Measurements from ENCODE around the gene KRI1.
A peak's percentile ranks its signal among the peaks of the same experiment; 100 is the strongest.

The KRI1 gene

DNA sequence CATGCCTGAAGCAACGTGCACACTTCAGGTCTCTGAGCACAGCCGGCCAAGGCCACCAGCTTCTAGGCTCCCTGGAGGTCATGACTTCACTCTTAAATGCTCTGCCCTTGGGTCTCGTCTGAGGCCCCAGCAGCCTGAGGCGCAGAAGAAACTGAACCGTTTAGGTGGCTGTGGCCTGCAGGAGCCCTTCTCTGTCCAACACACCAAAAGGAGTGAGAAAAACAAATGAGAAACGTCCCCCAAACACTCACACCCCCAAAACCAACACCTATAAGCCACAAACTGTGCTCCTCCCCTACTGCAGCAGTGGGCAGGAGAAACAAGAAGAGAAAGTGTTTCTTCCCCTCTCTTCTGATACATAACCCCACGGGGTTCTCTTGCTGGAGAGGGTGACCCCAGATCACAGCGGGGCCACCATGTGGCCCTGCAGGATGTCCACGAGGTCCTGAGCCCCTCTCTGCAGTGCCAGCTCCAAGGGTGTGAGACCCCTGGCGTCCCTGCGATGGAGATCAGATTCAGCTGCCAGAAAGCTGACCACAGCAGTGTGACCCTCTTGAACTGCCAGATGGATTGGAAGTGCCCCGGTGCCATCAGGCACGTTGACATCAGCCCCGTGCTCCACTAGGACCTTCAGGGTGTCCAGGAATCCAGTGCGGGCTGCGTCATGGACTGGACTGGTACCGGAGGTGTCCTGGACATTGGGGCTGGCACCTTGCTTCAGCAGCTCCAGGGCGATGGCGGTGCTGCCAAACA lies 1.0 kb upstream of the KRI1 start:
- Histone ChIP-seq H3K36me3 (ENCODE audit: insufficient read depth, low read length) (peaks cover 15% of the 10 kb centered on the region), H3K9me3 (ENCODE audit: low read length) (no peaks in the 10 kb centered on the region), H3K79me2 (ENCODE audit: insufficient read depth, low read length) (peaks cover 10% of the 10 kb centered on the region), H3K4me3 (ENCODE audit: low read depth, low read length, poor library complexity, severe bottlenecking) (peak overlapping the region; percentile 13), H3K9ac (ENCODE audit: low read length) (peak overlapping the region; percentile 24; the same call in 1 of the 2 replicates), H3F3A (ENCODE audit: insufficient read depth, low read length) (peaks cover 9% of the 10 kb centered on the region; the same call in 1 of the 2 replicates), H3K27ac (ENCODE audit: low read depth, low read length, poor library complexity, severe bottlenecking) (peak overlapping the region; percentile 86), H3K4me1 (ENCODE audit: insufficient read depth, low read length, severe bottlenecking) (peaks cover 38% of the 10 kb centered on the region), H2AFZ (ENCODE audit: low read length) (no peak overlapping the region), H4K20me1 (ENCODE audit: insufficient read depth, low read length) (no peaks in the 10 kb centered on the region), H3K27me3 (ENCODE audit: insufficient read depth, low read length) (no peaks in the 10 kb centered on the region), H3K4me2 (ENCODE audit: low read length) (peak overlapping the region; percentile 65), H3K9me2 (ENCODE audit: low read depth, low read length) (no peaks in the 10 kb centered on the region)
- no peak for TF ChIP-seq EZH2 (IDR thresholded peaks at IDR 0.05; ENCODE audit: borderline replicate concordance, low read length)
- TF ChIP-seq, protein P1, sequence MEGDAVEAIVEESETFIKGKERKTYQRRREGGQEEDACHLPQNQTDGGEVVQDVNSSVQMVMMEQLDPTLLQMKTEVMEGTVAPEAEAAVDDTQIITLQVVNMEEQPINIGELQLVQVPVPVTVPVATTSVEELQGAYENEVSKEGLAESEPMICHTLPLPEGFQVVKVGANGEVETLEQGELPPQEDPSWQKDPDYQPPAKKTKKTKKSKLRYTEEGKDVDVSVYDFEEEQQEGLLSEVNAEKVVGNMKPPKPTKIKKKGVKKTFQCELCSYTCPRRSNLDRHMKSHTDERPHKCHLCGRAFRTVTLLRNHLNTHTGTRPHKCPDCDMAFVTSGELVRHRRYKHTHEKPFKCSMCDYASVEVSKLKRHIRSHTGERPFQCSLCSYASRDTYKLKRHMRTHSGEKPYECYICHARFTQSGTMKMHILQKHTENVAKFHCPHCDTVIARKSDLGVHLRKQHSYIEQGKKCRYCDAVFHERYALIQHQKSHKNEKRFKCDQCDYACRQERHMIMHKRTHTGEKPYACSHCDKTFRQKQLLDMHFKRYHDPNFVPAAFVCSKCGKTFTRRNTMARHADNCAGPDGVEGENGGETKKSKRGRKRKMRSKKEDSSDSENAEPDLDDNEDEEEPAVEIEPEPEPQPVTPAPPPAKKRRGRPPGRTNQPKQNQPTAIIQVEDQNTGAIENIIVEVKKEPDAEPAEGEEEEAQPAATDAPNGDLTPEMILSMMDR (IDR thresholded peaks at IDR 0.05; ENCODE audit: low read length): no peak

DNA sequence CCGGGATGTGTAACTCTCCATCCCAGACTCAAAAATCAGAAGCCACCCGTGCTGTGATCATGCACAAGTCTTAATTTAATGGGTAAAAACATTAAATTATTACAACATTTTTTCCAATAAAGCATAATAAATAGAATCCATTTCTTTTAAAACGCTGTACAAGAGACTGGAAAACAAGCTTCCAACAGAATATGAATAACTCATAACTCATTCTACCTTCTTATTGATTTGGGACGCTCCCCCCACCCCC lies 523 bp upstream of the KRI1 start:
- Histone ChIP-seq H3K4me2 (ENCODE audit: low read length) (peak overlapping the region; percentile 65), H3K4me3 (ENCODE audit: low read depth, low read length, poor library complexity, severe bottlenecking) (peak overlapping the region; percentile 45), H3K27ac (ENCODE audit: low read depth, low read length, poor library complexity, severe bottlenecking) (peak overlapping the region; percentile 86), H3K4me1 (ENCODE audit: insufficient read depth, low read length, severe bottlenecking) (peaks cover 38% of the 10 kb centered on the region), H3K9me3 (ENCODE audit: low read length) (no peaks in the 10 kb centered on the region), H3K9me2 (ENCODE audit: low read depth, low read length) (no peaks in the 10 kb centered on the region), H2AFZ (ENCODE audit: low read length) (no peak overlapping the region), H3K36me3 (ENCODE audit: insufficient read depth, low read length) (peaks cover 20% of the 10 kb centered on the region), H3K79me2 (ENCODE audit: insufficient read depth, low read length) (peaks cover 10% of the 10 kb centered on the region), H3K27me3 (ENCODE audit: insufficient read depth, low read length) (no peaks in the 10 kb centered on the region), H3K9ac (ENCODE audit: low read length) (peak overlapping the region; percentile 25; the same call in 1 of the 2 replicates), H3F3A (ENCODE audit: insufficient read depth, low read length) (peaks cover 9% of the 10 kb centered on the region; the same call in 1 of the 2 replicates), H4K20me1 (ENCODE audit: insufficient read depth, low read length) (no peaks in the 10 kb centered on the region)
- no peak for TF ChIP-seq EZH2 (IDR thresholded peaks at IDR 0.05; ENCODE audit: borderline replicate concordance, low read length)
- TF ChIP-seq, protein P1 (IDR thresholded peaks at IDR 0.05; ENCODE audit: low read length): no peak

DNA sequence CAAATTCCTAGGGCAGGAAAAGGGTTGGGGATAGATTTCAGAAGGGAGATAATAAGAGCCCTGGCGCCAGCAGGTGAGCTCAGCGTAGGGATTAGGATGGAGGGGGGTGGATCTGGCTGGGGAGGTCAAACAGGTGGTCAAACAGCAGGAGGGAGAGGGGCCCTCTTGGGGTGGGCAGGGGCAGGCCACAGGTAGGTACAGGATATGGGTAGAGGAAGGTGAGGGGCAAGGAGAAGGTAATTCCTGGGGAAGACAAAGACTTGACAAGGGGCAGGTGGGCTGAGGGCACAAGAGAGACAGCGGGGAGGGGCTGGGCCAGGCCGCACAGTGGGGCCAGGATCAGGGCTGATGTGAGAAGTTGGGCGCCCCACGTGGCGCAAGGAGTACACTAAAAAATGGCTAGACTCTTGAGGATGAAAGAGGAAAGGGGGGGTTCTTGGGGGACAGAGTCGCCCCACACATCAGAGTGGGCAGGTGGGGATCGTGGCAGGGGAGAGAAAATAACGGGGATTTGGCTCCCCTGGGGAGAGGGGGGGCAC lies 713 bp downstream of the KRI1 start:
- no peak for TF ChIP-seq EZH2 (IDR thresholded peaks at IDR 0.05; ENCODE audit: borderline replicate concordance, low read length)
- TF ChIP-seq, protein P1 (IDR thresholded peaks at IDR 0.05; ENCODE audit: low read length): peak; percentile 57
- H3K36me3 ChIP-seq (ENCODE audit: insufficient read depth, low read length): peaks cover 33% of the 10 kb centered on the region
- H3K79me2 ChIP-seq (ENCODE audit: insufficient read depth, low read length): peaks cover 10% of the 10 kb centered on the region
- no peaks in the 10 kb centered on the region for H3K27me3 ChIP-seq (ENCODE audit: insufficient read depth, low read length)
- peaks cover 38% of the 10 kb centered on the region for H3K4me1 ChIP-seq (ENCODE audit: insufficient read depth, low read length, severe bottlenecking)
- H2AFZ ChIP-seq (ENCODE audit: low read length): no peak overlapping the region
- peaks cover 9% of the 10 kb centered on the region; the same call in 1 of the 2 replicates for H3F3A ChIP-seq (ENCODE audit: insufficient read depth, low read length)
- peak overlapping the region; percentile 77 for H3K4me2 ChIP-seq (ENCODE audit: low read length)
- H4K20me1 ChIP-seq (ENCODE audit: insufficient read depth, low read length): no peaks in the 10 kb centered on the region
- peak overlapping the region; percentile 85 for H3K4me3 ChIP-seq (ENCODE audit: low read depth, low read length, poor library complexity, severe bottlenecking)
- H3K9me2 ChIP-seq (ENCODE audit: low read depth, low read length): no peaks in the 10 kb centered on the region
- H3K9me3 ChIP-seq (ENCODE audit: low read length): no peaks in the 10 kb centered on the region
- peak overlapping the region; percentile 77 for H3K27ac ChIP-seq (ENCODE audit: low read depth, low read length, poor library complexity, severe bottlenecking)
- H3K9ac ChIP-seq (ENCODE audit: low read length): peak overlapping the region; percentile 97
